ENCODE results near the gene STK32B. TPM values are rescaled to one million over a fixed set of nuclear protein-coding genes. Genes with fewer than 3 reads are reported as not detected.

The STK32B gene
- total and polyA plus RNA-seq, 2 experiments from 2014 or later: 0.71 to 2.3 TPM

DNA sequence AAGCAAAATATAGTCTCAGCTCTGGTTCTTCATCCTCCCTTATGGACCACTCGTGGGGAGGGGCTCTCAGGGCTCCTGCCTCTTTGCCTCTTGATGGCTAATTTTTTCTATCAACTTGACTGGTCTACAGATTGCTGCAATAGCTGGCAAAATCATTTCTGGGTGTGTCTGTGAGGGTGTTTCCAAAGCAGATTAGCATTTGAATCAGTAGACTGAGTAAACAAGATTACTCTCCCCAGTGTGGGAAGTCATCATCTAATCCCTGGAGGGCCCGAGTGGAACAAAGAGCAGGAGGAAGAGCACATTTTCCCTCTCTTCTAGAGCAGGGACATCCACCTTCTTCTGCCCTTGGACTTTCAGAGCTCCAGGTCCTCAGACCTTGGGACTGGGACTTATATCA, 153.5 kb downstream of the STK32B start:
- no peaks in the 10 kb centered on the region for H3F3A ChIP-seq (replicated peaks; ENCODE audit: low read depth)
- peaks cover 9% of the 10 kb centered on the region for H3K27me3 Mint-ChIP-seq (ENCODE audit: insufficient read depth, low read depth, poor library complexity)
- no peaks in the 10 kb centered on the region for H4K20me1 ChIP-seq (replicated peaks; ENCODE audit: insufficient read depth)
- no peaks in the 10 kb centered on the region for H3K79me2 ChIP-seq (replicated peaks; ENCODE audit: insufficient read depth)
- peaks cover 24% of the 10 kb centered on the region; the same call in 2 of the 3 replicates for H3K36me3 Mint-ChIP-seq (ENCODE audit: low read depth)
- H3K9me3 Mint-ChIP-seq: peaks cover 23% of the 10 kb centered on the region
- DNase-seq (ENCODE audit: low spot score) (no peak), ATAC-seq (no peak)
- no peak for TF ChIP-seq CREB1 (CRISPR knock-in tag; IDR thresholded peaks at IDR 0.05; ENCODE audit: low read depth)
- no peak for TF ChIP-seq EZH2phosphoT487 (IDR thresholded peaks at IDR 0.05; ENCODE audit: unreplicated experiment)
- no peak for TF ChIP-seq EZH2 (IDR thresholded peaks at IDR 0.05; ENCODE audit: low read depth, unreplicated experiment)
- TF ChIP-seq, protein P1, sequence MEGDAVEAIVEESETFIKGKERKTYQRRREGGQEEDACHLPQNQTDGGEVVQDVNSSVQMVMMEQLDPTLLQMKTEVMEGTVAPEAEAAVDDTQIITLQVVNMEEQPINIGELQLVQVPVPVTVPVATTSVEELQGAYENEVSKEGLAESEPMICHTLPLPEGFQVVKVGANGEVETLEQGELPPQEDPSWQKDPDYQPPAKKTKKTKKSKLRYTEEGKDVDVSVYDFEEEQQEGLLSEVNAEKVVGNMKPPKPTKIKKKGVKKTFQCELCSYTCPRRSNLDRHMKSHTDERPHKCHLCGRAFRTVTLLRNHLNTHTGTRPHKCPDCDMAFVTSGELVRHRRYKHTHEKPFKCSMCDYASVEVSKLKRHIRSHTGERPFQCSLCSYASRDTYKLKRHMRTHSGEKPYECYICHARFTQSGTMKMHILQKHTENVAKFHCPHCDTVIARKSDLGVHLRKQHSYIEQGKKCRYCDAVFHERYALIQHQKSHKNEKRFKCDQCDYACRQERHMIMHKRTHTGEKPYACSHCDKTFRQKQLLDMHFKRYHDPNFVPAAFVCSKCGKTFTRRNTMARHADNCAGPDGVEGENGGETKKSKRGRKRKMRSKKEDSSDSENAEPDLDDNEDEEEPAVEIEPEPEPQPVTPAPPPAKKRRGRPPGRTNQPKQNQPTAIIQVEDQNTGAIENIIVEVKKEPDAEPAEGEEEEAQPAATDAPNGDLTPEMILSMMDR (conservative IDR thresholded peaks at IDR 0.05; ENCODE audit: low read depth in 2 of 2): no peak
- TF ChIP-seq ZNF114 (CRISPR knock-in tag; IDR thresholded peaks at IDR 0.05): no peak
- no peak for TF ChIP-seq POLR2AphosphoS5 (IDR thresholded peaks at IDR 0.05; ENCODE audit: low read depth)
- TF ChIP-seq, protein P2, sequence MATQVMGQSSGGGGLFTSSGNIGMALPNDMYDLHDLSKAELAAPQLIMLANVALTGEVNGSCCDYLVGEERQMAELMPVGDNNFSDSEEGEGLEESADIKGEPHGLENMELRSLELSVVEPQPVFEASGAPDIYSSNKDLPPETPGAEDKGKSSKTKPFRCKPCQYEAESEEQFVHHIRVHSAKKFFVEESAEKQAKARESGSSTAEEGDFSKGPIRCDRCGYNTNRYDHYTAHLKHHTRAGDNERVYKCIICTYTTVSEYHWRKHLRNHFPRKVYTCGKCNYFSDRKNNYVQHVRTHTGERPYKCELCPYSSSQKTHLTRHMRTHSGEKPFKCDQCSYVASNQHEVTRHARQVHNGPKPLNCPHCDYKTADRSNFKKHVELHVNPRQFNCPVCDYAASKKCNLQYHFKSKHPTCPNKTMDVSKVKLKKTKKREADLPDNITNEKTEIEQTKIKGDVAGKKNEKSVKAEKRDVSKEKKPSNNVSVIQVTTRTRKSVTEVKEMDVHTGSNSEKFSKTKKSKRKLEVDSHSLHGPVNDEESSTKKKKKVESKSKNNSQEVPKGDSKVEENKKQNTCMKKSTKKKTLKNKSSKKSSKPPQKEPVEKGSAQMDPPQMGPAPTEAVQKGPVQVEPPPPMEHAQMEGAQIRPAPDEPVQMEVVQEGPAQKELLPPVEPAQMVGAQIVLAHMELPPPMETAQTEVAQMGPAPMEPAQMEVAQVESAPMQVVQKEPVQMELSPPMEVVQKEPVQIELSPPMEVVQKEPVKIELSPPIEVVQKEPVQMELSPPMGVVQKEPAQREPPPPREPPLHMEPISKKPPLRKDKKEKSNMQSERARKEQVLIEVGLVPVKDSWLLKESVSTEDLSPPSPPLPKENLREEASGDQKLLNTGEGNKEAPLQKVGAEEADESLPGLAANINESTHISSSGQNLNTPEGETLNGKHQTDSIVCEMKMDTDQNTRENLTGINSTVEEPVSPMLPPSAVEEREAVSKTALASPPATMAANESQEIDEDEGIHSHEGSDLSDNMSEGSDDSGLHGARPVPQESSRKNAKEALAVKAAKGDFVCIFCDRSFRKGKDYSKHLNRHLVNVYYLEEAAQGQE (IDR thresholded peaks at IDR 0.05; ENCODE audit: unreplicated experiment): no peak
- TF ChIP-seq STAT1 (IDR thresholded peaks at IDR 0.05; ENCODE audit: unreplicated experiment): no peak
- no peak for TF ChIP-seq ZNF331 (CRISPR knock-in tag; IDR thresholded peaks at IDR 0.05; ENCODE audit: low read depth)
- no peak for TF ChIP-seq NANOG (IDR thresholded peaks at IDR 0.05; ENCODE audit: borderline replicate concordance)
- no peak for TF ChIP-seq JUNB (IDR thresholded peaks at IDR 0.05; ENCODE audit: unreplicated experiment)
- TF ChIP-seq, protein P3, sequence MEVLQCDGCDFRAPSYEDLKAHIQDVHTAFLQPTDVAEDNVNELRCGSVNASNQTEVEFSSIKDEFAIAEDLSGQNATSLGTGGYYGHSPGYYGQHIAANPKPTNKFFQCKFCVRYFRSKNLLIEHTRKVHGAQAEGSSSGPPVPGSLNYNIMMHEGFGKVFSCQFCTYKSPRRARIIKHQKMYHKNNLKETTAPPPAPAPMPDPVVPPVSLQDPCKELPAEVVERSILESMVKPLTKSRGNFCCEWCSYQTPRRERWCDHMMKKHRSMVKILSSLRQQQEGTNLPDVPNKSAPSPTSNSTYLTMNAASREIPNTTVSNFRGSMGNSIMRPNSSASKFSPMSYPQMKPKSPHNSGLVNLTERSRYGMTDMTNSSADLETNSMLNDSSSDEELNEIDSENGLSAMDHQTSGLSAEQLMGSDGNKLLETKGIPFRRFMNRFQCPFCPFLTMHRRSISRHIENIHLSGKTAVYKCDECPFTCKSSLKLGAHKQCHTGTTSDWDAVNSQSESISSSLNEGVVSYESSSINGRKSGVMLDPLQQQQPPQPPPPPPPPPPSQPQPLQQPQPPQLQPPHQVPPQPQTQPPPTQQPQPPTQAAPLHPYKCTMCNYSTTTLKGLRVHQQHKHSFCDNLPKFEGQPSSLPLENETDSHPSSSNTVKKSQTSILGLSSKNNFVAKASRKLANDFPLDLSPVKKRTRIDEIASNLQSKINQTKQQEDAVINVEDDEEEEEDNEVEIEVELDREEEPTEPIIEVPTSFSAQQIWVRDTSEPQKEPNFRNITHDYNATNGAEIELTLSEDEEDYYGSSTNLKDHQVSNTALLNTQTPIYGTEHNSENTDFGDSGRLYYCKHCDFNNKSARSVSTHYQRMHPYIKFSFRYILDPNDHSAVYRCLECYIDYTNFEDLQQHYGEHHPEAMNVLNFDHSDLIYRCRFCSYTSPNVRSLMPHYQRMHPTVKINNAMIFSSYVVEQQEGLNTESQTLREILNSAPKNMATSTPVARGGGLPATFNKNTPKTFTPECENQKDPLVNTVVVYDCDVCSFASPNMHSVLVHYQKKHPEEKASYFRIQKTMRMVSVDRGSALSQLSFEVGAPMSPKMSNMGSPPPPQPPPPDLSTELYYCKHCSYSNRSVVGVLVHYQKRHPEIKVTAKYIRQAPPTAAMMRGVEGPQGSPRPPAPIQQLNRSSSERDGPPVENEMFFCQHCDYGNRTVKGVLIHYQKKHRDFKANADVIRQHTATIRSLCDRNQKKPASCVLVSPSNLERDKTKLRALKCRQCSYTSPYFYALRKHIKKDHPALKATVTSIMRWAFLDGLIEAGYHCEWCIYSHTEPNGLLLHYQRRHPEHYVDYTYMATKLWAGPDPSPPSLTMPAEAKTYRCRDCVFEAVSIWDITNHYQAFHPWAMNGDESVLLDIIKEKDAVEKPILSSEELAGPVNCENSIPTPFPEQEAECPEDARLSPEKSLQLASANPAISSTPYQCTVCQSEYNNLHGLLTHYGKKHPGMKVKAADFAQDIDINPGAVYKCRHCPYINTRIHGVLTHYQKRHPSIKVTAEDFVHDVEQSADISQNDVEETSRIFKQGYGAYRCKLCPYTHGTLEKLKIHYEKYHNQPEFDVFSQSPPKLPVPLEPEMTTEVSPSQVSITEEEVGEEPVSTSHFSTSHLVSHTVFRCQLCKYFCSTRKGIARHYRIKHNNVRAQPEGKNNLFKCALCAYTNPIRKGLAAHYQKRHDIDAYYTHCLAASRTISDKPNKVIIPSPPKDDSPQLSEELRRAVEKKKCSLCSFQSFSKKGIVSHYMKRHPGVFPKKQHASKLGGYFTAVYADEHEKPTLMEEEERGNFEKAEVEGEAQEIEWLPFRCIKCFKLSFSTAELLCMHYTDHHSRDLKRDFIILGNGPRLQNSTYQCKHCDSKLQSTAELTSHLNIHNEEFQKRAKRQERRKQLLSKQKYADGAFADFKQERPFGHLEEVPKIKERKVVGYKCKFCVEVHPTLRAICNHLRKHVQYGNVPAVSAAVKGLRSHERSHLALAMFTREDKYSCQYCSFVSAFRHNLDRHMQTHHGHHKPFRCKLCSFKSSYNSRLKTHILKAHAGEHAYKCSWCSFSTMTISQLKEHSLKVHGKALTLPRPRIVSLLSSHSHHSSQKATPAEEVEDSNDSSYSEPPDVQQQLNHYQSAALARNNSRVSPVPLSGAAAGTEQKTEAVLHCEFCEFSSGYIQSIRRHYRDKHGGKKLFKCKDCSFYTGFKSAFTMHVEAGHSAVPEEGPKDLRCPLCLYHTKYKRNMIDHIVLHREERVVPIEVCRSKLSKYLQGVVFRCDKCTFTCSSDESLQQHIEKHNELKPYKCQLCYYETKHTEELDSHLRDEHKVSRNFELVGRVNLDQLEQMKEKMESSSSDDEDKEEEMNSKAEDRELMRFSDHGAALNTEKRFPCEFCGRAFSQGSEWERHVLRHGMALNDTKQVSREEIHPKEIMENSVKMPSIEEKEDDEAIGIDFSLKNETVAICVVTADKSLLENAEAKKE (CRISPR knock-in tag; IDR thresholded peaks at IDR 0.05): no peak
- TF ChIP-seq, protein P4, sequence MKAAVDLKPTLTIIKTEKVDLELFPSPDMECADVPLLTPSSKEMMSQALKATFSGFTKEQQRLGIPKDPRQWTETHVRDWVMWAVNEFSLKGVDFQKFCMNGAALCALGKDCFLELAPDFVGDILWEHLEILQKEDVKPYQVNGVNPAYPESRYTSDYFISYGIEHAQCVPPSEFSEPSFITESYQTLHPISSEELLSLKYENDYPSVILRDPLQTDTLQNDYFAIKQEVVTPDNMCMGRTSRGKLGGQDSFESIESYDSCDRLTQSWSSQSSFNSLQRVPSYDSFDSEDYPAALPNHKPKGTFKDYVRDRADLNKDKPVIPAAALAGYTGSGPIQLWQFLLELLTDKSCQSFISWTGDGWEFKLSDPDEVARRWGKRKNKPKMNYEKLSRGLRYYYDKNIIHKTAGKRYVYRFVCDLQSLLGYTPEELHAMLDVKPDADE (IDR thresholded peaks at IDR 0.05): no peak
- no peak overlapping the region for H3K27ac Mint-ChIP-seq
- no peaks in the 10 kb centered on the region for H3K36me3 ChIP-seq (ENCODE audit: insufficient read depth)
- H3K4me1 ChIP-seq (ENCODE audit: insufficient read depth): peaks cover 15% of the 10 kb centered on the region
- peaks cover 22% of the 10 kb centered on the region for H3K4me1 Mint-ChIP-seq
- H3K27ac ChIP-seq (ENCODE audit: low read depth): no peak overlapping the region
- peaks cover 10% of the 10 kb centered on the region for H3K9me2 ChIP-seq (ENCODE audit: insufficient read depth)
- no peaks in the 10 kb centered on the region for H3K27me3 ChIP-seq (ENCODE audit: insufficient read depth)
- no peak overlapping the region for H2AFZ ChIP-seq
- H3K4me2 ChIP-seq: no peak overlapping the region
- H3K4me3 Mint-ChIP-seq: no peak overlapping the region
- H3K4me3 ChIP-seq: no peak overlapping the region
